Loucy (cell line): ENCODE results near the gene PABPC1L.

Experiments used
- H2AFZ ChIP-seq: fragments of 200-600 bp; sonication (generic); 2 replicates; pipeline ENCODE4 v1.6.0; 2016; ENCODE audit warnings: antibody characterized with exemption, mild to moderate bottlenecking, low read length, moderate library complexity
- H3F3A ChIP-seq: fragments of 200-600 bp; 2 replicates; pipeline ENCODE4 v1.6.0; 2016; ENCODE audit warnings: antibody characterized with exemption, low read depth, mild to moderate bottlenecking
- H3K27me3 ChIP-seq: fragments of 200-600 bp; sonication (generic); 2 replicates; pipeline ENCODE4 v1.6.1; 2014; ENCODE audit warnings: low read length, mild to moderate bottlenecking; ENCODE audit not compliant: insufficient read depth, poor library complexity, severe bottlenecking
- H3K36me3 ChIP-seq: fragments of 200-600 bp; sonication (generic); 2 replicates; pipeline ENCODE4 v1.6.1; 2016; ENCODE audit warnings: low read length; ENCODE audit not compliant: insufficient read depth
- H3K4me1 ChIP-seq: fragments of 200-600 bp; sonication (generic); 2 replicates; pipeline ENCODE4 v1.5.1; 2014; ENCODE audit warnings: low read length, mild to moderate bottlenecking; ENCODE audit not compliant: insufficient read depth, poor library complexity, severe bottlenecking
- H3K4me2 ChIP-seq: fragments of 200-600 bp; sonication (generic); 2 replicates; pipeline ENCODE4 v1.6.0; 2014; ENCODE audit warnings: antibody characterized with exemption, low read length, low read depth, mild to moderate bottlenecking; ENCODE audit not compliant: poor library complexity, severe bottlenecking
- H3K4me3 ChIP-seq: fragments of 200-600 bp; sonication (generic); 2 replicates; pipeline ENCODE4 v1.5.1; 2014; ENCODE audit warnings: low read length, mild to moderate bottlenecking, mixed read lengths; ENCODE audit not compliant: poor library complexity, severe bottlenecking
- H3K79me2 ChIP-seq: fragments of 200-600 bp; sonication (generic); 2 replicates; pipeline ENCODE4 v1.6.1; 2014; ENCODE audit warnings: low read length; ENCODE audit not compliant: insufficient read depth
- H3K9ac ChIP-seq: fragments of 200-600 bp; sonication (generic); 2 replicates; pipeline ENCODE4 v1.6.0; 2014; ENCODE audit warnings: mild to moderate bottlenecking, low read depth, low read length, moderate library complexity; ENCODE audit not compliant: poor library complexity, severe bottlenecking
- H3K9me2 ChIP-seq: fragments of 200-600 bp; sonication (generic); replicated peaks from 2 replicates; pipeline ENCODE4 v1.6.1; 2016; ENCODE audit warnings: low read depth, low read length, mixed read lengths
- H3K9me3 ChIP-seq: fragments of 200-600 bp; sonication (generic); 2 replicates; pipeline ENCODE4 v1.6.1; 2014; ENCODE audit warnings: mild to moderate bottlenecking, antibody characterized with exemption, low read length, low read depth; ENCODE audit not compliant: insufficient read depth
- H4K20me1 ChIP-seq: fragments of 200-600 bp; sonication (generic); 2 replicates; pipeline ENCODE4 v1.6.0; 2014; ENCODE audit warnings: antibody characterized with exemption, low read length, mild to moderate bottlenecking; ENCODE audit not compliant: insufficient read depth, poor library complexity, severe bottlenecking
- EZH2phosphoT487 ChIP-seq: fragments of 200-600 bp; IDR thresholded peaks from 2 replicates; pipeline ENCODE4 v1.6.1; 2018; ENCODE audit warnings: antibody characterized with exemption, mild to moderate bottlenecking, moderate library complexity, borderline replicate concordance
- TF ChIP-seq, protein P1 (sequence below): fragments of 200-600 bp; sonication (generic); conservative IDR thresholded peaks from 2 replicates; pipeline ENCODE4 v1.5.1; 2014; ENCODE audit warnings: mild to moderate bottlenecking, antibody characterized with exemption, low read length

The PABPC1L gene

DNA sequence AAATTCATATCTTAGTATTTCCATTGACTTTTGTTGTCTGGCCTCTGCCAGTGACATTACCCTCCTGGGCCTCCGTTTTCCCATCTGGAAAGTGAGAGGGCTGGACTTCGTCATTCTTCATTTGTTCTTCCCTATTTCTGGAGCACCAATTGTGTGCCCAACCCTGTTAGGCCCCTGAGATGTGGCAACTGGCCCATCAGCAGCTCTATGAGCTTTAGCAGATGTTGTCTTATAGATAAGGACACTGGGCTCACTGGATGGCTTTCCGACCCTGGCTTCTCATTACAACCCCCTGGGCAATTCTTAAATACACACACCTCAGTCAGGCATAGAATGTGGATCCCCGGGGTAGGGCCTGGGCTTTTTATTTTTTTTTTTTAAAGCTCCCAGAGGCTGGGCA is 14.7 kb downstream of the PABPC1L start:
- H3K36me3 ChIP-seq: no peaks in the 10 kb centered on the region; the same call in 1 of the 2 replicates
- no peaks in the 10 kb centered on the region for H3K27me3 ChIP-seq
- no peaks in the 10 kb centered on the region for H3F3A ChIP-seq
- no peaks in the 10 kb centered on the region for H3K79me2 ChIP-seq
- H3K9ac ChIP-seq: no peak overlapping the region
- H3K9me3 ChIP-seq: no peaks in the 10 kb centered on the region
- H3K9me2 ChIP-seq: no peaks in the 10 kb centered on the region
- H3K4me3 ChIP-seq: no peak overlapping the region
- no peaks in the 10 kb centered on the region for H3K4me1 ChIP-seq
- no peaks in the 10 kb centered on the region for H4K20me1 ChIP-seq
- TF ChIP-seq, protein P1, sequence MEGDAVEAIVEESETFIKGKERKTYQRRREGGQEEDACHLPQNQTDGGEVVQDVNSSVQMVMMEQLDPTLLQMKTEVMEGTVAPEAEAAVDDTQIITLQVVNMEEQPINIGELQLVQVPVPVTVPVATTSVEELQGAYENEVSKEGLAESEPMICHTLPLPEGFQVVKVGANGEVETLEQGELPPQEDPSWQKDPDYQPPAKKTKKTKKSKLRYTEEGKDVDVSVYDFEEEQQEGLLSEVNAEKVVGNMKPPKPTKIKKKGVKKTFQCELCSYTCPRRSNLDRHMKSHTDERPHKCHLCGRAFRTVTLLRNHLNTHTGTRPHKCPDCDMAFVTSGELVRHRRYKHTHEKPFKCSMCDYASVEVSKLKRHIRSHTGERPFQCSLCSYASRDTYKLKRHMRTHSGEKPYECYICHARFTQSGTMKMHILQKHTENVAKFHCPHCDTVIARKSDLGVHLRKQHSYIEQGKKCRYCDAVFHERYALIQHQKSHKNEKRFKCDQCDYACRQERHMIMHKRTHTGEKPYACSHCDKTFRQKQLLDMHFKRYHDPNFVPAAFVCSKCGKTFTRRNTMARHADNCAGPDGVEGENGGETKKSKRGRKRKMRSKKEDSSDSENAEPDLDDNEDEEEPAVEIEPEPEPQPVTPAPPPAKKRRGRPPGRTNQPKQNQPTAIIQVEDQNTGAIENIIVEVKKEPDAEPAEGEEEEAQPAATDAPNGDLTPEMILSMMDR: no peak
- TF ChIP-seq EZH2phosphoT487: no peak
- H2AFZ ChIP-seq: no peak overlapping the region
- H3K4me2 ChIP-seq: no peak overlapping the region

DNA sequence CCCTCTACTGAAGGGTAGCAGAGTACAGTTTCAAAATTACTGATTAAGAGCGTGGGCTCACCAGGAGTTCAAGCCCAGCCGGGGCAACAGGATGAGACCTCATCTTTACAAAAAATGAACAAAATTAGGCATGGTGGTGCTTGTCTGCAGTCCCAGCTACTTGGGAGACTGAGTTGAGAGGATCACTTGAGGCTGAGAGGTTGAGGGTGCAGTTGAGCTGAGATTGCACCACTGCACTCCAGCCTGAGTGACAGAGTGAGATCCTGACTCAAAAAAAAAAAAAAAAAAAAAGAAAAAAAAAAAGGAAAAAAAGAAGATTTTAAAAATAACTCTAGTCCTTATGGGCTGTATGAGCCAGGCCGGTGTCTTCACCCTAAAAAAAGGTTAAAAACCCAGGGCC is 18.7 kb downstream of the PABPC1L start:
- Histone ChIP-seq H3K9me3 (no peaks in the 10 kb centered on the region), H3K36me3 (peaks cover 9% of the 10 kb centered on the region; the same call in 1 of the 2 replicates), H2AFZ (no peak overlapping the region), H3K4me3 (no peak overlapping the region), H3K27me3 (no peaks in the 10 kb centered on the region), H3K9ac (no peak overlapping the region), H3K79me2 (no peaks in the 10 kb centered on the region), H3F3A (no peaks in the 10 kb centered on the region), H3K9me2 (no peaks in the 10 kb centered on the region), H3K4me2 (no peak overlapping the region), H4K20me1 (no peaks in the 10 kb centered on the region), H3K4me1 (no peaks in the 10 kb centered on the region)
- TF ChIP-seq EZH2phosphoT487: no peak
- TF ChIP-seq, protein P1: no peak

DNA sequence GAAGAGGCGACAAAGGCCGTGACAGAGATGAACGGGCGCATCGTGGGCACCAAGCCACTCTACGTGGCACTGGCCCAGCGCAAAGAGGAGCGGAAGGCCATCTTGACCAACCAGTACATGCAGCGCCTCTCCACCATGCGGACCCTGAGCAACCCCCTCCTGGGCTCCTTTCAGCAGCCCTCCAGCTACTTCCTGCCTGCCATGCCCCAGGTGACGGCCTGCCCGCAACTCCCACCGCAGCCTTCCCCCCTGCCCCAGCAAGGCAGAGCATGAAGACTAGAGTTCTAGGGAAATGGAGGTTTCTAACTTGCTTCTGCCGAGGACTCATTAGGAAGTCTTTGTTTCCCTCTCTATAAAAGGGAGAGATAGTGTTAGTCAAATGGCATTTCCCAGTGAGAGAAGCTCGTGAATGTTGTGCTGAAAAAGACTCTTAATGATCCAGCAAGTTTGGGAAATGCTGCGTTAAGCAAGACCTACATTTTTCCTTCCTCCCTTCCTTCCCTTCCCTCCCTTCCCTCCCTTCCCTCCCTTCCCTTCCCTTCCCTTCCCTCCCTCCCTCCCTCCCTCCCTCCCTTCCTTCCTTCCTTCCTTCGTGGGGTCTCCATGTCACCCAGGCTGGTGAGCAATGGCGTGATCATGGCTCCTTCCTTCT is 20.8 kb downstream of the PABPC1L start:
- H3K9ac ChIP-seq: no peak overlapping the region
- no peaks in the 10 kb centered on the region for H4K20me1 ChIP-seq
- H3K79me2 ChIP-seq: no peaks in the 10 kb centered on the region
- H3K4me3 ChIP-seq: no peak overlapping the region
- TF ChIP-seq, protein P1: no peak
- TF ChIP-seq EZH2phosphoT487: no peak
- no peaks in the 10 kb centered on the region for H3K4me1 ChIP-seq
- no peaks in the 10 kb centered on the region for H3K9me2 ChIP-seq
- no peak overlapping the region for H3K4me2 ChIP-seq
- H3K36me3 ChIP-seq: peaks cover 9% of the 10 kb centered on the region; the same call in 1 of the 2 replicates
- no peaks in the 10 kb centered on the region for H3K9me3 ChIP-seq
- no peaks in the 10 kb centered on the region for H3K27me3 ChIP-seq
- H3F3A ChIP-seq: no peaks in the 10 kb centered on the region
- no peak overlapping the region for H2AFZ ChIP-seq
